Measurements from ENCODE around the gene TAGAP. TPM values are rescaled to one million over a fixed set of nuclear protein-coding genes. Genes with fewer than 3 reads are reported as not detected.

TAGAP gene
- total RNA-seq, 1 experiment from 2014 or later: 0.13 TPM

DNA sequence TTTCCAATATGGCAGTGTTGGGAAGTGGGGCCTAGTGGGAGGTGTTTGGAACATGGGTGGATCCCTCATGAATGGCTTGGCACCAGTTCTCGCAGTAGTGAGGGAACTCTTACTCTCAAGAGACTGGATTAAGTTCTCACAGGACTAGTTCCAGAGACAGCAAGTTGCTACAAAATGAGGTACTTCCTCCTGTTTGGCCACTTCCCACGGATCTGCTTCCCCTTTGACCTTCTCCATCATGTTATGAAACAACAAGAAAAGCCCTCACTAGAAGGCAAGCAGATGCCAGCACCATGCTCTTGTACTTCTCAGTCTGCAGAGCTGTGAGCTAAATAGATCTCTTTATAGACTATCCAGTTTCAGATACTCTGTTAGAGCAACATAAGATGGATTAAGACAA lies 47.9 kb downstream of the TAGAP start:
- H3K9me3 ChIP-seq (ENCODE audit: control insufficient read depth, insufficient read depth, low read depth, low read length): no peaks in the 10 kb centered on the region
- TF ChIP-seq SIN3A (IDR thresholded peaks at IDR 0.05; ENCODE audit: borderline replicate concordance, insufficient read depth, low read depth, low read length) (no peak), TCF7L2 (IDR thresholded peaks at IDR 0.05; ENCODE audit: low read depth, low read length) (no peak), POLR2AphosphoS5 (IDR thresholded peaks at IDR 0.05; ENCODE audit: low read depth, low read length) (no peak)
- TF ChIP-seq, protein P1, sequence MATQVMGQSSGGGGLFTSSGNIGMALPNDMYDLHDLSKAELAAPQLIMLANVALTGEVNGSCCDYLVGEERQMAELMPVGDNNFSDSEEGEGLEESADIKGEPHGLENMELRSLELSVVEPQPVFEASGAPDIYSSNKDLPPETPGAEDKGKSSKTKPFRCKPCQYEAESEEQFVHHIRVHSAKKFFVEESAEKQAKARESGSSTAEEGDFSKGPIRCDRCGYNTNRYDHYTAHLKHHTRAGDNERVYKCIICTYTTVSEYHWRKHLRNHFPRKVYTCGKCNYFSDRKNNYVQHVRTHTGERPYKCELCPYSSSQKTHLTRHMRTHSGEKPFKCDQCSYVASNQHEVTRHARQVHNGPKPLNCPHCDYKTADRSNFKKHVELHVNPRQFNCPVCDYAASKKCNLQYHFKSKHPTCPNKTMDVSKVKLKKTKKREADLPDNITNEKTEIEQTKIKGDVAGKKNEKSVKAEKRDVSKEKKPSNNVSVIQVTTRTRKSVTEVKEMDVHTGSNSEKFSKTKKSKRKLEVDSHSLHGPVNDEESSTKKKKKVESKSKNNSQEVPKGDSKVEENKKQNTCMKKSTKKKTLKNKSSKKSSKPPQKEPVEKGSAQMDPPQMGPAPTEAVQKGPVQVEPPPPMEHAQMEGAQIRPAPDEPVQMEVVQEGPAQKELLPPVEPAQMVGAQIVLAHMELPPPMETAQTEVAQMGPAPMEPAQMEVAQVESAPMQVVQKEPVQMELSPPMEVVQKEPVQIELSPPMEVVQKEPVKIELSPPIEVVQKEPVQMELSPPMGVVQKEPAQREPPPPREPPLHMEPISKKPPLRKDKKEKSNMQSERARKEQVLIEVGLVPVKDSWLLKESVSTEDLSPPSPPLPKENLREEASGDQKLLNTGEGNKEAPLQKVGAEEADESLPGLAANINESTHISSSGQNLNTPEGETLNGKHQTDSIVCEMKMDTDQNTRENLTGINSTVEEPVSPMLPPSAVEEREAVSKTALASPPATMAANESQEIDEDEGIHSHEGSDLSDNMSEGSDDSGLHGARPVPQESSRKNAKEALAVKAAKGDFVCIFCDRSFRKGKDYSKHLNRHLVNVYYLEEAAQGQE (IDR thresholded peaks at IDR 0.05; ENCODE audit: insufficient read depth in 1 of 2, low read depth in 2 of 2, low read length in 1 of 2): no peak
- TF ChIP-seq, protein P2, sequence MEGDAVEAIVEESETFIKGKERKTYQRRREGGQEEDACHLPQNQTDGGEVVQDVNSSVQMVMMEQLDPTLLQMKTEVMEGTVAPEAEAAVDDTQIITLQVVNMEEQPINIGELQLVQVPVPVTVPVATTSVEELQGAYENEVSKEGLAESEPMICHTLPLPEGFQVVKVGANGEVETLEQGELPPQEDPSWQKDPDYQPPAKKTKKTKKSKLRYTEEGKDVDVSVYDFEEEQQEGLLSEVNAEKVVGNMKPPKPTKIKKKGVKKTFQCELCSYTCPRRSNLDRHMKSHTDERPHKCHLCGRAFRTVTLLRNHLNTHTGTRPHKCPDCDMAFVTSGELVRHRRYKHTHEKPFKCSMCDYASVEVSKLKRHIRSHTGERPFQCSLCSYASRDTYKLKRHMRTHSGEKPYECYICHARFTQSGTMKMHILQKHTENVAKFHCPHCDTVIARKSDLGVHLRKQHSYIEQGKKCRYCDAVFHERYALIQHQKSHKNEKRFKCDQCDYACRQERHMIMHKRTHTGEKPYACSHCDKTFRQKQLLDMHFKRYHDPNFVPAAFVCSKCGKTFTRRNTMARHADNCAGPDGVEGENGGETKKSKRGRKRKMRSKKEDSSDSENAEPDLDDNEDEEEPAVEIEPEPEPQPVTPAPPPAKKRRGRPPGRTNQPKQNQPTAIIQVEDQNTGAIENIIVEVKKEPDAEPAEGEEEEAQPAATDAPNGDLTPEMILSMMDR (IDR thresholded peaks at IDR 0.05): no peak
- in situ Hi-C loops (cut with HindIII; ENCODE audit: low pct_unique_long_range_greater_than_20kb, low sequenced_read_pairs): no loop called here
- POLR2A ChIA-PET: no interaction called here
- CTCF ChIA-PET: no interaction called here
- DNase-seq (ENCODE audit: low read depth, low spot score) (no peak), ATAC-seq (no peak)
- BruUV-seq (replicated peaks): no TSS peak
- H3K4me3 ChIP-seq (ENCODE audit: low read depth in 2 of 2, low read length in 2 of 2): no peak overlapping the region
- peaks cover 5% of the 10 kb centered on the region; the same call in 1 of the 2 replicates for H3K36me3 ChIP-seq (ENCODE audit: control insufficient read depth, insufficient read depth, low read length)
- no peaks in the 10 kb centered on the region for H3K27me3 ChIP-seq (ENCODE audit: control insufficient read depth, insufficient read depth, low read length)
- H3K4me1 ChIP-seq (ENCODE audit: control insufficient read depth, insufficient read depth, low read length): peaks cover 10% of the 10 kb centered on the region
- intact Hi-C loops (cut with micrococcal nuclease; ENCODE audit: unreplicated experiment): no loop called here
- H3K27ac ChIP-seq (ENCODE audit: low read length): no peak overlapping the region

DNA sequence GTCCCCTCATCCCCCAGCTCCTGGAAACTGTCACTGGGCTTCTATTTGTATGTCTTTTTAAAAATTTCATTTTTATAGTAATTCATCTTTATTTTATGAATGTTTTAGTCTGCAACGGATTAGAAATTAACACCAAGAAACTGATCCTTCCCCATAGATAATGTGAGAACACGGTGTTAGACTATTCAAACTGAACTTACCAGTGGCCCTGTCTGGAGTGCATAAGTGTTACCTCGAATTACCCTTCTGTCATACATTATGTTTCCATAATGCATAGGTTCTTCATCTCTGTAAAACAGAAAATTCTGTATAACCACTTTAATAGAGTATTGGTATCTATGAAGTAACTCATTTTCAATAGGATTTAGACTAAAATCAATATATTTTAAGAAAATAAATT lies 51.2 kb downstream of the TAGAP start:
- peaks cover 3% of the 10 kb centered on the region; the same call in 1 of the 2 replicates for H3K9me3 ChIP-seq (ENCODE audit: control insufficient read depth, insufficient read depth, low read depth, low read length)
- no peak overlapping the region for H3K4me3 ChIP-seq (ENCODE audit: low read depth in 2 of 2, low read length in 2 of 2)
- no peak overlapping the region for H3K27ac ChIP-seq (ENCODE audit: low read length)
- no peaks in the 10 kb centered on the region for H3K36me3 ChIP-seq (ENCODE audit: control insufficient read depth, insufficient read depth, low read length)
- POLR2A ChIA-PET: no interaction called here
- no TSS peak for BruUV-seq (replicated peaks)
- in situ Hi-C loops (cut with HindIII; ENCODE audit: low pct_unique_long_range_greater_than_20kb, low sequenced_read_pairs) (no loop called here), intact Hi-C loops (cut with micrococcal nuclease; ENCODE audit: unreplicated experiment) (no loop called here)
- DNase-seq (ENCODE audit: low read depth, low spot score) (no peak), ATAC-seq (no peak)
- CTCF ChIA-PET: no interaction called here
- H3K27me3 ChIP-seq (ENCODE audit: control insufficient read depth, insufficient read depth, low read length): no peaks in the 10 kb centered on the region
- TF ChIP-seq, protein P1 (IDR thresholded peaks at IDR 0.05; ENCODE audit: insufficient read depth in 1 of 2, low read depth in 2 of 2, low read length in 1 of 2): no peak
- TF ChIP-seq POLR2AphosphoS5 (IDR thresholded peaks at IDR 0.05; ENCODE audit: low read depth, low read length) (no peak), SIN3A (IDR thresholded peaks at IDR 0.05; ENCODE audit: borderline replicate concordance, insufficient read depth, low read depth, low read length) (no peak), TCF7L2 (IDR thresholded peaks at IDR 0.05; ENCODE audit: low read depth, low read length) (no peak)
- TF ChIP-seq, protein P2 (IDR thresholded peaks at IDR 0.05): no peak
- H3K4me1 ChIP-seq (ENCODE audit: control insufficient read depth, insufficient read depth, low read length): peaks cover 3% of the 10 kb centered on the region; the same call in 1 of the 2 replicates
